GM06990 (cell line): ENCODE results near the gene E4F1.

ENCODE experiments used
- DNase-seq: peaks from one replicate; pipeline ENCODE4 v3.0.0-alpha.2; 2011; ENCODE audit not compliant: insufficient read length; ENCODE audit errors: extremely low read depth
- H3K27me3 ChIP-seq: replicated peaks from 2 replicates; pipeline ENCODE4 v1.6.0; 2011; ENCODE audit warnings: low read length; ENCODE audit not compliant: control insufficient read depth, insufficient read depth
- H3K36me3 ChIP-seq: 2 replicates; pipeline ENCODE4 v1.5.1; 2011; ENCODE audit warnings: low read length; ENCODE audit not compliant: control insufficient read depth, insufficient read depth
- H3K4me3 ChIP-seq: replicated peaks from 2 replicates; pipeline ENCODE4 v1.5.1; 2011; ENCODE audit warnings: low read depth, mild to moderate bottlenecking, control low read depth, low read length
- CTCF ChIP-seq: IDR thresholded peaks from 2 replicates; pipeline ENCODE4 v1.5.1; 2011; ENCODE audit warnings: low read length, control low read depth, mild to moderate bottlenecking, inconsistent platforms; ENCODE audit not compliant: insufficient read depth, poor library complexity, severe bottlenecking

The E4F1 gene

GRCh38 chr16:2190002-2190658, 33.3 kb upstream of the E4F1 start:
- Histone ChIP-seq H3K36me3 (no peaks in the 10 kb centered on the region), H3K27me3 (no peaks in the 10 kb centered on the region; the same call in 1 of the 2 replicates), H3K4me3 (no peak overlapping the region)
- DNase-seq: no peak
- TF ChIP-seq CTCF: no peak

GRCh38 chr16:2190659-2191445, 32.5 kb upstream of the E4F1 start:
- H3K27me3 ChIP-seq: no peaks in the 10 kb centered on the region; the same call in 1 of the 2 replicates
- TF ChIP-seq CTCF: no peak
- no peak for DNase-seq

GRCh38 chr16:2191446-2191706, 32.0 kb upstream of the E4F1 start:
- DNase-seq: no peak
- Histone ChIP-seq H3K4me3 (no peak overlapping the region), H3K36me3 (no peaks in the 10 kb centered on the region), H3K27me3 (no peaks in the 10 kb centered on the region; the same call in 1 of the 2 replicates)
- no peak for TF ChIP-seq CTCF

More at GRCh38 chr16:2190659-2191445, 32.5 kb upstream of the E4F1 start:
- no peaks in the 10 kb centered on the region for H3K36me3 ChIP-seq
- H3K4me3 ChIP-seq: no peak overlapping the region

GRCh38 chr16:2194166-2194834, 29.1 kb upstream of the E4F1 start:
- Histone ChIP-seq H3K27me3 (peaks cover 2% of the 10 kb centered on the region; the same call in 1 of the 2 replicates), H3K36me3 (no peaks in the 10 kb centered on the region), H3K4me3 (no peak overlapping the region)
- TF ChIP-seq CTCF: no peak
- DNase-seq: no peak

GRCh38 chr16:2194852-2195321, 28.5 kb upstream of the E4F1 start:
- no peak for DNase-seq
- Histone ChIP-seq H3K36me3 (no peaks in the 10 kb centered on the region), H3K4me3 (no peak overlapping the region), H3K27me3 (peaks cover 2% of the 10 kb centered on the region; the same call in 1 of the 2 replicates)
- TF ChIP-seq CTCF: peak; percentile 66
